ENCODE data around the gene PI4K2A.
A peak's percentile ranks its signal among the peaks of the same experiment; 100 is the strongest.
"Not testable (repeated sequence)": the region's sequence is repeated elsewhere in the genome, so short reads cannot be mapped to it uniquely, and the experiment has no call there.

PI4K2A gene

GRCh38 chr10:97632949-97633884 lies 7.3 kb upstream of the PI4K2A start, which contains the start of gene MORN4:
Gene MORN4 (minus strand): TSS chr10:97633500. CDS start chr10:97619653, 13,847 bp downstream.
- Histone ChIP-seq H3K4me1 (ENCODE audit: control insufficient read depth, insufficient read depth, low read length) (0 out of 2 replicates have a peak, but pooled peaks cover 3% of the 10 kb centered on the region), H3K9me3 (ENCODE audit: control insufficient read depth, insufficient read depth, low read length) (no peaks in the 10 kb centered on the region), H3K4me3 (ENCODE audit: low read depth, low read length) (peak within 1 kb of the TSS; percentile 83), H3K27me3 (ENCODE audit: control insufficient read depth, insufficient read depth, low read length) (no peaks in the 10 kb centered on the region), H3K9ac (ENCODE audit: low read depth, low read length) (peak within 1 kb of the TSS; percentile 67), H3K27ac (ENCODE audit: low read depth, low read length) (peak within 1 kb of the TSS; percentile 83), H3K36me3 (ENCODE audit: control insufficient read depth, insufficient read depth, low read length) (no peaks in the 10 kb centered on the region)

- Histone ChIP-seq H3K4me1 (ENCODE audit: control insufficient read depth, insufficient read depth, low read length) (peaks cover 7% of the 10 kb centered on the region; the same call in 1 of the 2 replicates), H3K4me3 (ENCODE audit: low read depth, low read length) (peak overlapping the region; percentile 83), H3K36me3 (ENCODE audit: control insufficient read depth, insufficient read depth, low read length) (no peaks in the 10 kb centered on the region), H3K27ac (ENCODE audit: low read depth, low read length) (peak overlapping the region; percentile 83), H3K9me3 (ENCODE audit: control insufficient read depth, insufficient read depth, low read length) (no peaks in the 10 kb centered on the region), H3K27me3 (ENCODE audit: control insufficient read depth, insufficient read depth, low read length) (no peaks in the 10 kb centered on the region), H3K9ac (ENCODE audit: low read depth, low read length) (no peak overlapping the region)
Observed at GRCh38 chr10:97633921-97634320, 6.5 kb upstream of the PI4K2A start.

- Histone ChIP-seq H3K4me3 (ENCODE audit: low read depth, low read length) (no peak overlapping the region), H3K27me3 (ENCODE audit: control insufficient read depth, insufficient read depth, low read length) (no peaks in the 10 kb centered on the region), H3K4me1 (ENCODE audit: control insufficient read depth, insufficient read depth, low read length) (peaks cover 11% of the 10 kb centered on the region), H3K36me3 (ENCODE audit: control insufficient read depth, insufficient read depth, low read length) (no peaks in the 10 kb centered on the region), H3K9ac (ENCODE audit: low read depth, low read length) (no peak overlapping the region), H3K9me3 (ENCODE audit: control insufficient read depth, insufficient read depth, low read length) (no peaks in the 10 kb centered on the region), H3K27ac (ENCODE audit: low read depth, low read length) (no peak overlapping the region)
Observed at GRCh38 chr10:97635577-97635976, 4.9 kb upstream of the PI4K2A start.

- not testable (repeated sequence) for H3K27ac ChIP-seq (ENCODE audit: low read depth, low read length); H3K4me3 ChIP-seq (ENCODE audit: low read depth, low read length); H3K9ac ChIP-seq (ENCODE audit: low read depth, low read length); H3K27me3 ChIP-seq (ENCODE audit: control insufficient read depth, insufficient read depth, low read length); H3K36me3 ChIP-seq (ENCODE audit: control insufficient read depth, insufficient read depth, low read length); H3K9me3 ChIP-seq (ENCODE audit: control insufficient read depth, insufficient read depth, low read length)
- peaks cover 15% of the 10 kb centered on the region for H3K4me1 ChIP-seq (ENCODE audit: control insufficient read depth, insufficient read depth, low read length)
Observed at GRCh38 chr10:97639090-97639489, 1.4 kb upstream of the PI4K2A start.

GRCh38 chr10:97640868-97641811 lies 669 bp downstream of the PI4K2A start:
- Histone ChIP-seq H3K27ac (ENCODE audit: low read depth, low read length) (peak overlapping the region; percentile 81), H3K36me3 (ENCODE audit: control insufficient read depth, insufficient read depth, low read length) (peaks cover 18% of the 10 kb centered on the region), H3K4me3 (ENCODE audit: low read depth, low read length) (peak overlapping the region; percentile 95), H3K9ac (ENCODE audit: low read depth, low read length) (peak overlapping the region; percentile 73; the same call in 1 of the 2 replicates), H3K4me1 (ENCODE audit: control insufficient read depth, insufficient read depth, low read length) (peaks cover 15% of the 10 kb centered on the region), H3K27me3 (ENCODE audit: control insufficient read depth, insufficient read depth, low read length) (no peaks in the 10 kb centered on the region), H3K9me3 (ENCODE audit: control insufficient read depth, insufficient read depth, low read length) (no peaks in the 10 kb centered on the region)

GRCh38 chr10:97642471-97643159 lies 2.1 kb downstream of the PI4K2A start:
- H3K27me3 ChIP-seq (ENCODE audit: control insufficient read depth, insufficient read depth, low read length); H3K9ac ChIP-seq (ENCODE audit: low read depth, low read length); H3K4me3 ChIP-seq (ENCODE audit: low read depth, low read length); H3K27ac ChIP-seq (ENCODE audit: low read depth, low read length); H3K9me3 ChIP-seq (ENCODE audit: control insufficient read depth, insufficient read depth, low read length): not testable (repeated sequence)
- H3K4me1 ChIP-seq (ENCODE audit: control insufficient read depth, insufficient read depth, low read length): peaks cover 19% of the 10 kb centered on the region
- peaks cover 18% of the 10 kb centered on the region for H3K36me3 ChIP-seq (ENCODE audit: control insufficient read depth, insufficient read depth, low read length)

- H3K4me3 ChIP-seq (ENCODE audit: low read depth, low read length): no peak overlapping the region
Observed at GRCh38 chr10:97643441-97643985, 3.0 kb downstream of the PI4K2A start.

GRCh38 chr10:97644936-97645335 lies 4.5 kb downstream of the PI4K2A start:
- peaks cover 27% of the 10 kb centered on the region for H3K4me1 ChIP-seq (ENCODE audit: control insufficient read depth, insufficient read depth, low read length)
- no peak overlapping the region for H3K27ac ChIP-seq (ENCODE audit: low read depth, low read length)
- H3K27me3 ChIP-seq (ENCODE audit: control insufficient read depth, insufficient read depth, low read length): no peaks in the 10 kb centered on the region

More at GRCh38 chr10:97643441-97643985, 3.0 kb downstream of the PI4K2A start:
- Histone ChIP-seq H3K4me1 (ENCODE audit: control insufficient read depth, insufficient read depth, low read length) (peaks cover 23% of the 10 kb centered on the region), H3K36me3 (ENCODE audit: control insufficient read depth, insufficient read depth, low read length) (peaks cover 18% of the 10 kb centered on the region), H3K9ac (ENCODE audit: low read depth, low read length) (no peak overlapping the region), H3K27me3 (ENCODE audit: control insufficient read depth, insufficient read depth, low read length) (no peaks in the 10 kb centered on the region), H3K27ac (ENCODE audit: low read depth, low read length) (no peak overlapping the region), H3K9me3 (ENCODE audit: control insufficient read depth, insufficient read depth, low read length) (no peaks in the 10 kb centered on the region)

GRCh38 chr10:97647556-97647955 lies 7.1 kb downstream of the PI4K2A start:
- Histone ChIP-seq H3K27me3 (ENCODE audit: control insufficient read depth, insufficient read depth, low read length) (no peaks in the 10 kb centered on the region), H3K27ac (ENCODE audit: low read depth, low read length) (peak overlapping the region; percentile 1), H3K36me3 (ENCODE audit: control insufficient read depth, insufficient read depth, low read length) (peaks cover 38% of the 10 kb centered on the region), H3K9me3 (ENCODE audit: control insufficient read depth, insufficient read depth, low read length) (no peaks in the 10 kb centered on the region), H3K9ac (ENCODE audit: low read depth, low read length) (no peak overlapping the region), H3K4me1 (ENCODE audit: control insufficient read depth, insufficient read depth, low read length) (peaks cover 19% of the 10 kb centered on the region), H3K4me3 (ENCODE audit: low read depth, low read length) (no peak overlapping the region)

More at GRCh38 chr10:97644936-97645335, 4.5 kb downstream of the PI4K2A start:
- no peak overlapping the region for H3K9ac ChIP-seq (ENCODE audit: low read depth, low read length)
- no peaks in the 10 kb centered on the region for H3K9me3 ChIP-seq (ENCODE audit: control insufficient read depth, insufficient read depth, low read length)
- peaks cover 18% of the 10 kb centered on the region for H3K36me3 ChIP-seq (ENCODE audit: control insufficient read depth, insufficient read depth, low read length)
- no peak overlapping the region for H3K4me3 ChIP-seq (ENCODE audit: low read depth, low read length)
